ENCODE measurements around the gene EP400.
A peak's percentile ranks its signal among the peaks of the same experiment; 100 is the strongest.
"Not testable (repeated sequence)": the region's sequence is repeated elsewhere in the genome, so short reads cannot be mapped to it uniquely, and the experiment has no call there.

The EP400 gene

DNA sequence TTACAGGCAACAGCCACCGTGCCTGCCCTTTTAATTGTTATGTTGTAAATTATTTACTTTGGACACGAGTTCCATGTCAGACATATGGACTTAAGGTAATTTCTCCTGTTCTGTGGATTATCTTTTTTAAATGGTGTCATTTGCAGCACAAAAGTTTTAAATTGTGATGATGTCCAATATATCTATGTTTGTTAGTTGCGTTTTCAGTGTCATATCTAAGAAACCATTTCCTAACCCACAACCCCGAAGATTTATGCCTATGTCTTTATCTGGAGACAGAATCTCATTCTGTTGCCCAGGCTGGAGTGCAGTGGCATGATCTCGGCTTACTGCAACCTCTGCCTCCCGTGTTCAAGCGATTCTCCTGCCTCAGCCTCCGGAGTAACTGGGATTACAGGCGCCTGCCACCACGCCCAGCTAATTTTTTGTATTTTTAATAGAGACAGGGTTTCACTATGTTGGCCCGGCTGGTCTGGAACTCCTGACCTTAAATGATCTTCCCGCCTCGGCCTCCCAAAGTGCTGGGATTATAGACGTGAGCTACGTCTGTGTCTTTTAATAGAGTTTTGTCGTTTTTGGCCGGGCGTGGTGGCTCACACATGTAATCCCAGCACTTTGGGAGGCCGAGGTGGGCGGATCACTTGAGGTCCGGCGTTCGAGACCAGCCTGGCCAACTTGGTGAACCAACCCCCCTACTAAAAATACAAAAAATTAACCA is 870 bp upstream of the EP400 start:
- H3K36me3 ChIP-seq (ENCODE audit: control insufficient read depth in 2 of 2, insufficient read depth in 1 of 2, low read length in 2 of 2): peaks cover 5 to 10% of the 10 kb centered on the region in 2 experiments; a peak in 2 of 3 replicates
- ChIA-PET CTCF (interaction anchor here (0.6 to 0.9 kb wide), 3 partner anchors 8 to 98 kb away, joined by 3 read pairs; no protein-coding TSS in a partner anchor), POLR2A (interaction anchor here (1.5 to 1.6 kb wide), 2 partner anchors 11 to 13 kb away, joined by 3 read pairs; no protein-coding TSS in a partner anchor)
- H3K4me1 ChIP-seq (ENCODE audit: control insufficient read depth, insufficient read depth, low read length); H3K9me3 ChIP-seq (ENCODE audit: control insufficient read depth, insufficient read depth, low read depth, low read length); H3K27ac ChIP-seq (ENCODE audit: extremely low read depth, low read depth, low read length): not testable (repeated sequence)
- H3K4me3 ChIP-seq (ENCODE audit: low read depth, low read length): peak overlapping the region; percentile 46
- TF ChIP-seq WT1 (tag by site-specific recombination; IDR thresholded peaks at IDR 0.05) (peak; percentile 38), ZBTB17 (tag by site-specific recombination; IDR thresholded peaks at IDR 0.05) (peak; percentile 79), ZNF341 (tag by site-specific recombination; IDR thresholded peaks at IDR 0.05; ENCODE audit: low read depth) (peak; percentile 77; the same call in 1 of the 2 replicates), SP7 (tag by site-specific recombination; IDR thresholded peaks at IDR 0.05) (peak; percentile 88), ZNF121 (tag by site-specific recombination; IDR thresholded peaks at IDR 0.05) (peak; percentile 58; the same call in 1 of the 2 replicates), OSR2 (tag by site-specific recombination; IDR thresholded peaks at IDR 0.05) (peak; percentile 40), KLF17 (tag by site-specific recombination; IDR thresholded peaks at IDR 0.05) (peak; percentile 35; the same call in 1 of the 2 replicates)
- TF ChIP-seq, protein P1, sequence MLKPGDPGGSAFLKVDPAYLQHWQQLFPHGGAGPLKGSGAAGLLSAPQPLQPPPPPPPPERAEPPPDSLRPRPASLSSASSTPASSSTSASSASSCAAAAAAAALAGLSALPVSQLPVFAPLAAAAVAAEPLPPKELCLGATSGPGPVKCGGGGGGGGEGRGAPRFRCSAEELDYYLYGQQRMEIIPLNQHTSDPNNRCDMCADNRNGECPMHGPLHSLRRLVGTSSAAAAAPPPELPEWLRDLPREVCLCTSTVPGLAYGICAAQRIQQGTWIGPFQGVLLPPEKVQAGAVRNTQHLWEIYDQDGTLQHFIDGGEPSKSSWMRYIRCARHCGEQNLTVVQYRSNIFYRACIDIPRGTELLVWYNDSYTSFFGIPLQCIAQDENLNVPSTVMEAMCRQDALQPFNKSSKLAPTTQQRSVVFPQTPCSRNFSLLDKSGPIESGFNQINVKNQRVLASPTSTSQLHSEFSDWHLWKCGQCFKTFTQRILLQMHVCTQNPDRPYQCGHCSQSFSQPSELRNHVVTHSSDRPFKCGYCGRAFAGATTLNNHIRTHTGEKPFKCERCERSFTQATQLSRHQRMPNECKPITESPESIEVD (tag by site-specific recombination; IDR thresholded peaks at IDR 0.05): peak; percentile 70

- Histone ChIP-seq H3K4me1 (ENCODE audit: control insufficient read depth, insufficient read depth, low read length) (no peaks in the 10 kb centered on the region), H3K27ac (ENCODE audit: extremely low read depth, low read depth, low read length) (peak overlapping the region; percentile 90), H3K36me3 (ENCODE audit: control insufficient read depth in 2 of 2, insufficient read depth in 1 of 2, low read length in 2 of 2) (no peaks in the 10 kb centered on the region; a peak in 1 of 3 replicates), H3K9me3 (ENCODE audit: control insufficient read depth, insufficient read depth, low read depth, low read length) (no peaks in the 10 kb centered on the region), H3K4me3 (ENCODE audit: low read depth, low read length) (peak overlapping the region; percentile 88)
- CTCF ChIA-PET: interaction anchor here (0.7 kb wide), 1 partner anchor 224 kb away, joined by 4 read pairs; no protein-coding TSS in a partner anchor
- POLR2A ChIA-PET: interaction anchor here (1.0 to 1.6 kb wide), 3 partner anchors 9 to 20 kb away, joined by 3 read pairs; no protein-coding TSS in a partner anchor
- TF ChIP-seq IKZF3 (tag by site-specific recombination; IDR thresholded peaks at IDR 0.05) (0 out of 2 replicates have a peak, but pooled peaks have one; percentile 2), ZBTB20 (tag by site-specific recombination; IDR thresholded peaks at IDR 0.05) (peak; percentile 79), ZNF423 (tag by site-specific recombination; IDR thresholded peaks at IDR 0.05) (peak; percentile 33; the same call in 1 of the 2 replicates), KLF1 (tag by site-specific recombination; IDR thresholded peaks at IDR 0.05) (no peak), ZFHX2 (tag by site-specific recombination; conservative IDR thresholded peaks at IDR 0.05) (peak; percentile 49; the same call in 1 of the 2 replicates), KLF9 (tag by site-specific recombination; IDR thresholded peaks at IDR 0.05; ENCODE audit: low read depth) (peak; percentile 78), KLF16 (tag by site-specific recombination; IDR thresholded peaks at IDR 0.05) (peak; percentile 42; the same call in 1 of the 2 replicates), ZNF121 (tag by site-specific recombination; IDR thresholded peaks at IDR 0.05) (peak; percentile 98), ZNF596 (tag by site-specific recombination; IDR thresholded peaks at IDR 0.05) (0 out of 2 replicates have a peak, but pooled peaks have one; percentile 3), ZNF624 (tag by site-specific recombination; IDR thresholded peaks at IDR 0.05) (no peak), ZNF560 (tag by site-specific recombination; IDR thresholded peaks at IDR 0.05; ENCODE audit: borderline replicate concordance) (no peak), ZIC2 (tag by site-specific recombination; IDR thresholded peaks at IDR 0.05) (peak; percentile 57), ZNF600 (tag by site-specific recombination; IDR thresholded peaks at IDR 0.05) (peak; percentile 10; the same call in 1 of the 2 replicates)
- TF ChIP-seq, protein P1 (tag by site-specific recombination; IDR thresholded peaks at IDR 0.05): no peak
- TF ChIP-seq, protein P2, sequence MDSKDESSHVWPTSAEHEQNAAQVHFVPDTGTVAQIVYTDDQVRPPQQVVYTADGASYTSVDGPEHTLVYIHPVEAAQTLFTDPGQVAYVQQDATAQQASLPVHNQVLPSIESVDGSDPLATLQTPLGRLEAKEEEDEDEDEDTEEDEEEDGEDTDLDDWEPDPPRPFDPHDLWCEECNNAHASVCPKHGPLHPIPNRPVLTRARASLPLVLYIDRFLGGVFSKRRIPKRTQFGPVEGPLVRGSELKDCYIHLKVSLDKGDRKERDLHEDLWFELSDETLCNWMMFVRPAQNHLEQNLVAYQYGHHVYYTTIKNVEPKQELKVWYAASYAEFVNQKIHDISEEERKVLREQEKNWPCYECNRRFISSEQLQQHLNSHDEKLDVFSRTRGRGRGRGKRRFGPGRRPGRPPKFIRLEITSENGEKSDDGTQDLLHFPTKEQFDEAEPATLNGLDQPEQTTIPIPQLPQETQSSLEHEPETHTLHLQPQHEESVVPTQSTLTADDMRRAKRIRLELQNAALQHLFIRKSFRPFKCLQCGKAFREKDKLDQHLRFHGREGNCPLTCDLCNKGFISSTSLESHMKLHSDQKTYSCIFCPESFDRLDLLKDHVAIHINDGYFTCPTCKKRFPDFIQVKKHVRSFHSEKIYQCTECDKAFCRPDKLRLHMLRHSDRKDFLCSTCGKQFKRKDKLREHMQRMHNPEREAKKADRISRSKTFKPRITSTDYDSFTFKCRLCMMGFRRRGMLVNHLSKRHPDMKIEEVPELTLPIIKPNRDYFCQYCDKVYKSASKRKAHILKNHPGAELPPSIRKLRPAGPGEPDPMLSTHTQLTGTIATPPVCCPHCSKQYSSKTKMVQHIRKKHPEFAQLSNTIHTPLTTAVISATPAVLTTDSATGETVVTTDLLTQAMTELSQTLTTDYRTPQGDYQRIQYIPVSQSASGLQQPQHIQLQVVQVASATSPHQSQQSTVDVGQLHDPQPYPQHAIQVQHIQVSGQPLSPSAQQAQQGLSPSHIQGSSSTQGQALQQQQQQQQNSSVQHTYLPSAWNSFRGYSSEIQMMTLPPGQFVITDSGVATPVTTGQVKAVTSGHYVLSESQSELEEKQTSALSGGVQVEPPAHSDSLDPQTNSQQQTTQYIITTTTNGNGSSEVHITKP (tag by site-specific recombination; IDR thresholded peaks at IDR 0.05): peak; percentile 89
- TF ChIP-seq, protein P3, sequence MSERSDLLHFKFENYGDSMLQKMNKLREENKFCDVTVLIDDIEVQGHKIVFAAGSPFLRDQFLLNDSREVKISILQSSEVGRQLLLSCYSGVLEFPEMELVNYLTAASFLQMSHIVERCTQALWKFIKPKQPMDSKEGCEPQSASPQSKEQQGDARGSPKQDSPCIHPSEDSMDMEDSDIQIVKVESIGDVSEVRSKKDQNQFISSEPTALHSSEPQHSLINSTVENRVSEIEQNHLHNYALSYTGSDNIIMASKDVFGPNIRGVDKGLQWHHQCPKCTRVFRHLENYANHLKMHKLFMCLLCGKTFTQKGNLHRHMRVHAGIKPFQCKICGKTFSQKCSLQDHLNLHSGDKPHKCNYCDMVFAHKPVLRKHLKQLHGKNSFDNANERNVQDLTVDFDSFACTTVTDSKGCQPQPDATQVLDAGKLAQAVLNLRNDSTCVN (tag by site-specific recombination; optimal IDR thresholded peaks at IDR 0.05): peak; percentile 81
These were observed 606 bp downstream of the EP400 start for GRCh38 chr12:131950182-131950913.
